Measurements from ENCODE around the gene WFDC9. TPM values are rescaled to one million over a fixed set of nuclear protein-coding genes. Genes with fewer than 3 reads are reported as not detected.
"Not testable (repeated sequence)": the region's sequence is repeated elsewhere in the genome, so short reads cannot be mapped to it uniquely, and the experiment has no call there.

WFDC9 gene
- total RNA-seq, 2 donors from 2014 or later, result not detected

GRCh38 chr20:45592574-45593189 is 38.4 kb downstream of the WFDC9 start:
- H3K27me3 ChIP-seq, result no peaks in the 10 kb centered on the region
- H3K4me3 ChIP-seq, result no peak overlapping the region
- H3K9me3 ChIP-seq, result no peaks in the 10 kb centered on the region
- H3K9ac ChIP-seq (ENCODE audit: low read depth in 2 of 2, low read length in 2 of 2), result no peak overlapping the region
- intact Hi-C loops (cut with DNase I), result loop anchor here (5.0 kb wide), 1 partner anchor 180 kb away; no protein-coding TSS in a partner anchor
- H3K4me1 ChIP-seq, result no peaks in the 10 kb centered on the region
- peak; percentile 53 for TF ChIP-seq CTCF (IDR thresholded peaks at IDR 0.05)
- DNase-seq, result peak; percentile 32
- no peak overlapping the region for H3K27ac ChIP-seq
- H3K36me3 ChIP-seq, result no peaks in the 10 kb centered on the region

- DNase-seq, result no peak
- Histone ChIP-seq H3K36me3 (no peaks in the 10 kb centered on the region), H3K9ac (ENCODE audit: low read depth in 2 of 2, low read length in 2 of 2) (no peak overlapping the region), H3K27ac (no peak overlapping the region), H3K27me3 (no peaks in the 10 kb centered on the region), H3K4me3 (no peak overlapping the region), H3K9me3 (no peaks in the 10 kb centered on the region), H3K4me1 (no peaks in the 10 kb centered on the region)
- no peak for TF ChIP-seq CTCF (IDR thresholded peaks at IDR 0.05)
- intact Hi-C loops (cut with DNase I), result loop anchor here (5.0 kb wide), 1 partner anchor 183 kb away; no protein-coding TSS in a partner anchor
Measured at GRCh38 chr20:45589725-45590124, 41.4 kb downstream of the WFDC9 start.

- TF ChIP-seq CTCF (IDR thresholded peaks at IDR 0.05), result no peak
- intact Hi-C loops (cut with DNase I), result no loop called here
- no peaks in the 10 kb centered on the region for H3K36me3 ChIP-seq
- no peaks in the 10 kb centered on the region for H3K9me3 ChIP-seq
- DNase-seq, result no peak
- H3K27me3 ChIP-seq, result no peaks in the 10 kb centered on the region
- H3K9ac ChIP-seq (ENCODE audit: low read depth in 2 of 2, low read length in 2 of 2), result no peak overlapping the region
- no peak overlapping the region for H3K4me3 ChIP-seq
- H3K27ac ChIP-seq, result no peak overlapping the region
- H3K4me1 ChIP-seq, result no peaks in the 10 kb centered on the region
Measured at GRCh38 chr20:45588800-45589199, 42.3 kb downstream of the WFDC9 start.

- H3K36me3 ChIP-seq; H3K9ac ChIP-seq (ENCODE audit: low read depth in 2 of 2, low read length in 2 of 2); H3K4me3 ChIP-seq; H3K4me1 ChIP-seq; H3K27me3 ChIP-seq; H3K9me3 ChIP-seq; H3K27ac ChIP-seq; intact Hi-C loops (cut with DNase I): not testable (repeated sequence)
- DNase-seq, result peak; percentile 19
Measured at GRCh38 chr20:45585986-45586385, 45.1 kb downstream of the WFDC9 start.

- H3K9me3 ChIP-seq; H3K4me3 ChIP-seq; H3K27ac ChIP-seq; DNase-seq; H3K27me3 ChIP-seq; intact Hi-C loops (cut with DNase I); H3K9ac ChIP-seq (ENCODE audit: low read depth in 2 of 2, low read length in 2 of 2); H3K36me3 ChIP-seq; H3K4me1 ChIP-seq: not testable (repeated sequence)
Measured at GRCh38 chr20:45584294-45584693, 46.8 kb downstream of the WFDC9 start.

- Histone ChIP-seq H3K27ac (no peak overlapping the region), H3K4me1 (no peaks in the 10 kb centered on the region), H3K36me3 (no peaks in the 10 kb centered on the region), H3K4me3 (no peak overlapping the region), H3K9ac (ENCODE audit: low read depth in 2 of 2, low read length in 2 of 2) (no peak overlapping the region), H3K27me3 (no peaks in the 10 kb centered on the region), H3K9me3 (no peaks in the 10 kb centered on the region)
- intact Hi-C loops (cut with DNase I), result no loop called here
- TF ChIP-seq CTCF (IDR thresholded peaks at IDR 0.05), result no peak
- no peak for DNase-seq
Measured at GRCh38 chr20:45583502-45583901, 47.6 kb downstream of the WFDC9 start.

Data from colonic mucosa (tissue), 4 donors.